GM21515 (cell line): ENCODE data around the gene MARF1.
"Not testable (repeated sequence)": the region's sequence is repeated elsewhere in the genome, so short reads cannot be mapped to it uniquely, and the experiment has no call there.

Experiments used
- ATAC-seq: cut with Tn5 transposase; IDR thresholded peaks from one replicate; pipeline ENCODE4 v1.9.1; 2021; ENCODE audit not compliant: unreplicated experiment

The MARF1 gene

DNA sequence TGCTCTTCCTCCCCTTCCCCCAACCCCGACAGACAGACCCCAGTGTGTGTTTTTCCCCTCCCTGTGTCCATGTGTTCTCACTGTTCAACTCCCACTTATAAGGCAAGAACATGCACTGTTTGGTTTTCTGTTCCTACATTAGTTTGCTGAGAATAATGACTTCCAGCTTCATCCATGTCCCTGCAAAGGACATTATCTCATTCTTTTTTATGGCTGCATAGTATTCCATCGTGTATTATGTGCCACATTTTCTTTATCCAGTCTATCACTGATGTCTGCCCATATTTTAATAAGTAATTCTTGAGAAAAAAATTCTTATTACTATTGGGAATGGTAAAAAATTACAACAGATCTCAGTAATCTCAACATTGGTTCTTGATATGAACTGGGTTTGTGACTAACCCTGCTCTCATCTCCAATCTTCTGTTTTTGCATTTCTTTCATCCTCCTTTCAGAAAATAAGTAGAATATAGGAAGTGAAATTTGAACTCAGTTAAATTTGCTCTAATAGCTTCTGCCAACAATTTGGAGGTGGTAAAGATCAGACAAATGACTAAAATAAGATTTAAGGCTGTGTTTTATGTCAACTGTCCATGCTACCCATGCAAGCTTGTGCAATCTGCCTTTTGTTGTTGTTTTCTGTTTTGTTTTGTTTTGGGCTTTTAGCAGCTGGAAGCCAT, 11.1 kb downstream of the MARF1 start:
- ATAC-seq: no peak

DNA sequence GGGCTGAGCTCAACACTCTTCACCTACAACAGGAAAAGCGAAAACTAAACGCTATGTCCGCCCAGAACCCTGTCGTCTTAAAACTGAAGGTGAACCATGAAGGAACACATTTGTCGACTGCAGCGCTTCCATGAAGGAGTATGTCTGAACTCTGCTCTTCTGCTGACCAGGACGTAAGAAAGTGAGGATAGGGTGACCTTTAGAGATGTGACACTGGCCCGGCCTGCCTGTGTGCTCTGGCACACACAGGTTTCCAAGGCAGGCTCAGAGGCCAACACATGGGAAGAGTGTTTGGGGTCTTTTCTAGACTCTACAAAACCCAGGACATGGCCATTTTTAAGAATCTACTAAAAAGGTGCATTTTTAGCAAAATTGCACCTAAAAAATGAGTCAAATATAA, 21.1 kb downstream of the MARF1 start:
- ATAC-seq: no peak

DNA sequence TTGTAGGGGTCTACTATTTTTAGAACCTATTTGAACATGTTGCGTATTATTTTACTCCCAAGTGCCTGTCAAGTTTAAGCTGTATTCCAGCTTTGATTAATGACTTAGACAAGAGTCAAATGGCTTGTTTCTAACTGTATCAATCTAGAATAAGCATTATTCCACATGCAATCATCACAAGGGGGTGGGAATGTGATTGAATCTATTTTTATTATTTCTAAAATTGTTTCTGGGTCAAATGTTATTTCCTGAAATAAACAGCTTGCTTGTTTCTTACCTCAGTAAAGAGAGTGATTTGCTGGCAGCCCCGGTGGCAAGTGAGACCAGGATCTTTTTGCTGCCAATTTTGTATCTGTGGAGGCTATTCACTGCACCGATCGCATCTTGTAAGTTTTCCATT, 21.5 kb downstream of the MARF1 start:
- ATAC-seq: no peak

DNA sequence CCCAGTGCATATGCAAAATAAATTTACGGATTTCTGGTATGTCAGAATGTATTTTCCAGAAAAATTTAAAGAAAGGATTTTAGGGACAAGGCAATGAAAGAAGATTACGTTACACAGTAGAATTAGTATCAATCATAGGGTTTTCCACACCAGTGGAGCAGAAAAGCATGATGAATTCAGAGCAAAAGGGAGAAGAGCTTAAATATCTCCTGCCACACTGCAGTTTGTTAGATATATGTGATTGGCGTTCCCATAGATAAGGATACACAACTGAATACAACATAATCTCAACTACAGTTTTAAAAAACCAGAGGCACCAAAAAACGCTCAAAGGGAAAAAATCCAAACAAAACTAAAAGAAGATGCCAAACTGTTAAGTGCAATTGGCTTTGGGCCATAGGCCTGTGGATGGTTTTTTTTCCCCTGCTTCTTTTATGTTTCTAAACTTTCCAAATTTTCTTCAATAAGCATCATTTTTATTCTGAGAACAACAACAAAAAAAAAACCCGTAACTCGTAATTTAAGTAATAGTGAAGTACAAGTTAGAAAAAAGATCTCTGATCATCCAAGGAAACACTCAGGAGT, 22.3 kb downstream of the MARF1 start:
- no peak for ATAC-seq

DNA sequence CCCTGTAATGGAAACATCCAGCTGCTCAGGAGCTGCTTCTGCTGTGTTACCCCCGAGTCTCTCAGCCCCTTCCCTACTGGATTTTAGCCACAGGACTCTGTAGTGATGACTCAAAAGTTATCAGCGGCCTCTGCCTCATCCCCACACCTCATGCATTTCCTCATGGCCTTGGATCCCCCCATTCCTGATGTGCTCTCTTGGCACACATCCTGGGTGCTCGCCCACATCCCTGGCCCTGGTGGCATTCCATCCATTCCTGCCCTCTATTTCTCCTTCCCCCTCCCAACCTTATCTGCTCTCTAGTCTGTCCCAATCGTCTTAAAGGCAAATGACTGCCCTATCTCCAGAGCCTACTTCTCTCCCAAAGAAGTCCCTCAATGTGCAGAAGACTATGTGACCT, 24.6 kb downstream of the MARF1 start:
- ATAC-seq: no peak

DNA sequence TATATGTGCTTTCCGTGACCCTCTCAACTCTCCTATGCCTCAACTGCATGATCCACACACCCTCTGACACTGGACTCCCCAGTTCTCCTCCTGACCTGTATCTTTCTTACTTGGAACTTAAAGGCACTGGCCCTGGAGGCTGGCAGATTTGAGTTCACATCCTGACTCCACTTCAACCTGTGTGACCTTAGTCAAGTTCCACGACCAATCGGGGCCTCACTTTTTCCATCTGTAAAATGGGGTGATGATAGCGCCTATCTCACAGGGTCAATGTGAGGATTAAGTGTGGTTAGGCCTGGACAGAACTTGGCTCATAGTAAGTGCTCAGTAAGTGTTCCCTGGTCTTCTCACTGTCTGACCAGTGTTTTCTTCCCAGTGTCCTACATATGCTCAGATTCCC, 25.1 kb downstream of the MARF1 start:
- ATAC-seq: no peak

DNA sequence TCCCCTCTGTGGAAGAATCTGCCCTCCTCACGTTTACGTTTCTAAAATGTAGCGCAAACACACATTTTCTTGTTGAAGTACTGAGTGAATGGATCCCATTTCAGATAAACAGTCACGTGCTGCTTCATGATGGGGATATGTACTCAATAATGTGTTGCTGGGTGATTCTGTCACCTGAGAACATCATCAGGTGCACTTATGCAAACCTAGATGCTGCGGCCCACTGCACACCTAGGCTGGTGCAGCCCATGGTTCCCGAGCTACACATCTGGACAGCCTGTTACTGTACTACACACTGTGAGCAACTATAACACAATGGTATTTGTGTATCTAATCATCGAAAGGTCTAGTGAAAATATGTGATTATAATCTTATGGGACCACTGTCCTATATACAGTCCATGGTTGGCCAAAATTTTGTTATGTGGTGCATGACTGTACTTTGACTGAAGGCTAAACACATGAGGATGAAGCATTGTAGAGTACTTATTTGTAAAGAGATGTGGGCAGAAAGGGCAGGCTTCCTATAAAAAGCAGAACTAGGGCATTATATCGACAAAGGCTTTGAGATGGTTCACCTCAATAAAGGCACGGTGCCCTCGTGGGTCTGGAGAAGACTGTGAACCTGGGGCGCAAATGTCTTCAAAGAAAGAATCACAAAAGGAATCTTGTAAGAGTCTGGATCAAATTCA, 26.3 kb downstream of the MARF1 start:
- ATAC-seq: no peak

DNA sequence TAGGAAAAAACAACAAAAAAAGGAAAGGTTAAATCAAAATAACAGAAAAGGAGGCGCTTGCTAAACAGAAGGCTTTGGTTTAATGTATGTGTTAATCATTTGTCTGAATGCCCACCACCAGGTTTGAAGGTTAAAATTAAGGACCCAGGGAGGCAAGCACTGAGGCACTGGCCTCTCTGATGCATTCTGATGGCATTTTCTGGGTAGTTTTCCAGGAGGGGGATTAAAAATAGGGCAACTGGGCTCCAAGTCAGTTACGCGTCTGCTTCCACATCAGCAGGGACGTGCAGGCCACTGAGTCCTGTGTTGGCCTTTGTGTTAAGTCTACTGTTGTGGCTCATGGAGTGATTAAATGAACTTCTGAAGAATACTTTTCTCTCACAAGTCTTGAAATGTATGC, 26.9 kb downstream of the MARF1 start:
- ATAC-seq: no peak

DNA sequence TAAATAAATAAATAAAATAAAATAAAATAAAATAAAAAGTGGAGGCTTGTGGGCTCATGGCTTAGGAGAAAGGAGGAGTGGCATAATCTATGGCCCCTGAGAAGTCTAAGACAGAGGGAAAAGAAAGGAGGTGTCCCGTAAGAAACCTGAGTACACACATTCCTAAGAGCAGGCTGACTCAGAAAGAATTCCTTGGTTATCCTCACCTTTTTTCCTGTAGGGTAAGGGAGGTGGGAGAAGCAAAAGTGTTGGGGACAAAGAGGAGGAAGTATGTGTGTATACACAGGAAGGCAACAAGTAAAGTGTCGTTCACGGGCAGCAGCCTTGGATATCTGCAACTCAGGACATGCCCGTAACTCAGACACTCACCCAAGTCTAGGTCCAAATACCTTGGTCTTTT, 29.3 kb downstream of the MARF1 start:
- ATAC-seq: no peak

DNA sequence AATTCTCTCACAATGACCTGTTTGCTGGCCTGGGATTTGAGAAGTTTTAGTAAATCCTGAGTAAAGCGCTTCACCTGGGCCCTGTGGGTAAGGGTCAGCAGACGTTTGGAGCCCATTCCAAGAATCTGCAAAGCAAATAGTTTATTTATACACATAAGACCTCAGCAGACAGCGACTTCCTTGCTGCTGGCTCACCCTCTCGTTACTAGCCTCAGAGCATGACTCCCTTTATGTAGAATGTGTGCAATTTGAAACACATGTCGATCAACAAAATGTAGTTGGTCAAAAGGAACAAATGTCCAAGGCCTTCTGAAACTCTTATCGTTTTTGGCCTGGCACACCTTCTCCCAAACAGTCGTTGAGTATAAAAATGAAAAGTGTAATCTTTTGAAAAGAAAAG, 31.3 kb downstream of the MARF1 start:
- no peak for ATAC-seq

DNA sequence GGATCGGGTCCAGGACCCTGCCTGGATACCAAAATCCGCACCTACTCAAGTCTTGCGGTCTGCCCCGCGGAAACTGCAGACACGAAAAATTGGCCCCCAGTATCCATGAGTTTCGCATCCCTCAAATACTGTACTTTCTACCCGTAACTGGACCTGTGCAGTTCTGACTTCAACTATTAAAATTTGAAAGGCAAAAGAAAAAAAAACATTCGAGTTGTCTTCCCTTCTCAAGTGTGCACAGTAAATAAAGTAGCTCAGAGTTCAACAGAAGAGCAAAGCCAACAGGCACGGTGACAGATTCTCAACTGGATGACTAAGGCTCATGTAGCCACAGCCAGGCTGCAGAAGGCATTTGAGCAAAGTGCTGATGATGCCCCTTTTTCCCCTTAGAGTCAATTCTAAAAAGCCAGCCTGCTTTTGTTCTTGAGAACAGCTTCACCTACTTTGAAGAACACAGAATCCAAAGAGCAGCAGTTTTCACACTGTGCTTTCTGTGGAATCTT, 32.5 kb downstream of the MARF1 start:
- no peak for ATAC-seq

DNA sequence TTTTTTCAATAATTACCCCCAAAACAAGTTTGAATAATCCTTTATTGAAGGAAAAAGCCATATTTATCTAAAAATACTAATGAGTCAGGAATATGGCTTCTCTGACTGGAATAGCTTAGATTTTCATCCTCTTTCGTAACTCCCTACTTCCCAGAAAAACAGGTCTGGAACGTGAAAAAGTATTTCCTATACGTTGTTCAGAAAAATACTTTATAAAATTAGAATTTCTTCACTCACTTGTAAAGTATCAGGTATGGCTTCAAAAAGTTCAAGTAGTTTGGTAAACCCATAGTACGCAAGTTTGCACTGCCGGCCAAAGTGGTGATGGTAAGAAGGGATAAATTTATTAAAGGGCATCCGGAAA, 33.7 kb downstream of the MARF1 start:
- ATAC-seq: no peak

DNA sequence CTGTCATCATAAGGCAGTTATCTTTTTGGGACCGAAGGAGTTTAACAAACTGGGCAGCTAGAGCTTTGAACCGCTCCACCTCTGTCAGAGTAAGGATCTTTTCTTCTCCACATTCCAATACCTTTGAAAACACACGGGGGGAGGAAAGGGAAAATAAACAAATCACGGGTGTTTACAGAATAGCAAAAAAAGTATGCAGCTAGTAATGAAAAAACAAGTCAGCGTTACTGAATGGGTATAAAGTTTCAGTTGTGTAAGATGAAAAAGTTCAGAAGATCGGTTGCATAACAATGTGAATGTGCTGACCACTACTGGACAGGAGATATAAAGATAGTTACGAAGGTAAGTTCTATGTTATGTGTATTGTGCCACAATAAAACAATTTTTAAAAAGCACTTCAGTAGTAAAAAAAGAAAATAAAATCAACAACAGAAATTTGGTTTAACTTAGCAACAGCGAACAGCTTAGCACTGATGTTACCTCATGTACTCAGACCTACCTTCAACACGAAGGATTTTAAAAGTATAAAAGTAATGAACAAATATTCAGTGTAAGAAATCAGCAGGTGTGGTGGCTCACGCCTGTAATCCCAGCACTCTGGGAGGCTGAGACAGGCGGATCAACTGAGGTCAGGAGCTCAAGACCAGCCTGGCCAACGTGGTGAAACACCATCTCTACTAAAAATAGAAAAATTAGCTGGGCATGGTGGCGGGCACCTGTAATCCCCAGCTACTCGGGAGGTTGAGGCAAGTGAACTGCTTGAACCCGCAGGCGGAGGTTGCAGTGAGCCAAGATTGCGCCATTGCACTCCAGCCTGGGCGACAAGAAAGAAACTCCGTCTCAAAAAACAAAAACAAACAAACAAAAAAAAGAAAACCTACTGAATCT, 34.3 kb downstream of the MARF1 start:
- no peak for ATAC-seq

DNA sequence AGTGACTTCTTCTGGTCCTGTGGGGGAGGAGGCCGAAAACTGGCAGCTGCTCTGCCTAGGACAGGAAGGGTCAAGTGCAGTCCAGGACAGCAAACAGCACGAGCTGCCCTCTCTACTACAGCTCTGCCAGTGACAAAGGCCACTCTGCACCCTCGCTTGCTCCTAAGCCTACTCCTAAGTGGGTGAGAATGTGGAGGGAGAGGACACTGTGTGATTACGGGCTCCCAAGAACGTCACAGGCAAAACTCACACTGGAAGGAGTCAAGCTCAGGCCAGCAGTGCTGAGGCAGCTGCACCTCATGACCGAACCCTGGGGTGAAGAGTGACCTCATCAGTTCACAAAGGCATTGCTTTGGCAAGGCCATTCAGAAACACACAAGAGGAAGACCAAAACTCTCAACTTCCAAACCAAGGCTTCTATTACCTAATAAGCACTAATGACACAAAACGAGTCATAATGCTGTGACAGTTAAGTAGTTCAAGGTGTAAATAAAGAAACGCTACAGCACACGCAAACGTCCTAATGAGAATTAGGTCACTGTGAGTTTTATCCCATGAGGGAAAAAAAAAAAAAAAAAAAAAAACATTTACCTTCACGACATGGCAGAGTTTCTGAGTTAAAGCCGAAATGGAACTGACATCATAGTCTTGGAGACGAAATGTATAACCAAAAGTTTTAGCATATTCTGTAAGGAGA, 35.1 kb downstream of the MARF1 start:
- ATAC-seq: no peak

DNA sequence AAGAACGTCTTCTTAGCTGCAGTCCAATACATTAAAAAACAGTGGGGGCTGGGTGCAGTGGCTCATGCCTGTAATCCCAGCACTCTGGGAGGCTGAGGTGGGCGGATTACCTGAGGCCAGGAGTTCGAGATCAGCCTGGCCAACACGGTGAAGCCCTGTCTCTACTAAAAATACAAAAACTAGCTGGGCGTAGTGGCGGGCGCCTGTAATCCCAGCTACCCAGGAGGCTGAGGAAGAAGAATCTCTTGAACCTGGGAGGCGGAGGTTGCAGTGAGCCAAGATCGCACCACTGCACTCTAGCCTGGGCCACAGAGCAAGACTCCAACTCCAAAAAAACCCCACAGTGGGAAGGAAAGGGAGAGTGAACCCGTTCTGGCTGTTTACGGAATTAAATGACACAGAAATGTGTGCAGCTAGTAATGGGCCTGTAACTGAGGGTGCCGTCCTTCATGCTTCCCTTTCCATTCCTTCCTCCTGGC, 35.7 kb downstream of the MARF1 start:
- not testable (repeated sequence) for ATAC-seq

DNA sequence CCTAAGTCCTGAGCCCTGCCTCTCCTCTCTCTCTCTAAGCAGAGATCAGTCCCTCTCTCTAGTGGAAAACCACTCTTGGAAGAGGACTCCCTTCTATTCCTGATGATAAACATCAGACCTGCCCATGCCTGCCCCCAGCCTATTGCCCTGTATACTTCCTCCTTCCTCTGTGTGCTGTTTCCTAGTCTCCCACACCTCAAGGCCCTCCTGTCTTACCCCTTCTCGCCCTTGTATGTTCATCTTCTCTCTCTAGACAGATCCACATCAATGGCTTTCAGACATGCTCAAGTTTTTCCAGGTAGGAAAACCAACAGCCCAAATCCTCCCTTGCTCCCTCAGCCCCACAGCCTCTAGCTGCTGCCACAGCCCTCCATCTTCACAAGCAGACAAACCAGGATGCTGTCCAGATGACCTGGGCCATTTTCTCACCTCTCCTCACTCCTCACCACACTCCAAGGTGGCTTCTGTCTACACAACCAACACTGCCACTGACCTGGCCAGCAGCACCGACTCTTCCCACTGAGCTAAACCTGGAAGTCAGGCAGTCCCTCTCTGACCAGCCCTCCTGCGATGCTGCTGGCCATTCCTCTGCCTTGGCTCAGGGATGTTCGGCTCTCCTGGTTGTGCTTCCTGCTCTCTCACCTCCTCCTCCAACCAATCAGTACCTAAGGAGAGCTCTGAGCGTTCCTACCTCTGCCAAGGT, 36.3 kb downstream of the MARF1 start:
- ATAC-seq: no peak

DNA sequence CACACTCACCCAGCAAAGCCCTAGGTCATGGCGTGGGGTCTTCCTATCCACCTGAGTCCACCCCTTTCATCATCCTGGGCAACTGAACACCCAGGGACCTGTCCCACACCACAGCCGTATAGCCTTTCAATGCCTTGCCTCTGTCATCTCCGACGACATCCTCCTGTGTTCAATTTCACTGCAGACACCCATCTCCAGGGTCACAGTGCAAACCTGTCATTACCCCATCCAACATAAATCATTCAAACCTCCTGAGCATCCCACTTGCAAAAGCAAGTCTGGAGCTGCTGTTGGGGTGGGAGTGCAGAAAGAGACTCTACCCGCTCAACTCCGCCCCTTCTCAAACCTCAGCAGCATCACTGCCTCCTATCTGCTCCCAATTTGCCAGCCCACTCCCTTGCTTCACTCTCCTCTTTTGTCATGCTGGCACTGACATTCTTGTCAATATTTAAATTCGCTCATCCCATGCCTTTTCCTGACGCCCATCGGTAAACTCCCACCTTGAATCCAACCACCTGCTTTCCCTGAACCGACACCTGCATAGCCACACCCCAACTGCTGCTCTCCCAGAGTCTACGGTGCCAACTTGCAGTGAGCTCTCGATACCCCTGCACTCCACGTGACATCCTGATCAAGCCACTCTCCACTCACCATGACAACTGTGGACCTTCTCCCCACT, 37.0 kb downstream of the MARF1 start:
- ATAC-seq: no peak

DNA sequence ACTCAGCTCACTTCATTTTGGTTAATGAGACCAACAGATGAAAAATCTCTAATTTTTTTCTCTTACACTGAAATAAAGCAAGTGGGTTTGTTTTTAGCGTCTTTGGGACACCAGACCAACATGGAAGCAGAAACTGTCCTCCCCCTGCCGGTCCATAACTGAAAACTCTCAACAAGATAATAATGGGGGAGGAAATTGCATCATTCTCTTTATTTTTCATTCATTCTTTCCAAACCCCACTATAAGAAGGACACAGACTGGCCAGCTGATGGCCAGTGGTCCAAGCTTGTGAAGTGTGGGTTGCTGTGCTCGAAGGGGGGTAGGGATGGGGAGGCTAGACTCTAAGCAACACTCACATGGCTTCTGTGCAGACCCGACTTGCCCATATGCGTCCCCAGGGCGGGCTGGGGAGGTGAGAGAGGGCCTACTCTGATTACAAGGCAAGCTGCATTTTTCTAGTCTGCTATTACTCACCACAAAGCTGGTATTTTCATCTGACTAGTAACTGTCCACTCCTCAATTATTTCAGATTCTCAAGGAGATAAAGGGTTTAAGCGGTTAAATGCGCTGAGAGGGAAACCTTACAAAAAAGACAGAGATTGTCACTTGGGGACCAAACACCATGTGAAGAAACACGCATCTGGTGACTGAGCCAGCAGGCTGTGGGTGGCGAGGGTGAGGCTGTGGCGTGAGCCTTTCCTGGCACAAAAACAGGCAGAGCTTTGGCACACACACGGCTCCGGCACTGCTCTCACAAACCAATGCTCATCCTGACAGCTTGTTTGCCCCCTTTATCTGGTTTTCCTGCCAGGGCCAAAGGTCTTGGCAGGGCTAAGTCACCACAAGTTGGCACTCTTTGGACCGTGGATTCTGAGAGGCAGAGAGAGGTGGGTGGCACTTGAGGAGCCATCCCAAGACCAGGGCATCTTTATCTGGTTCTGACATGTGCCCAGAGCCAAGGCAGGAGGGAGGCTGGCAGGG, 38.2 kb downstream of the MARF1 start:
- no peak for ATAC-seq
